Uterus (tissue), 2 donors: ENCODE results near the gene LRRC52.

ENCODE experiments used
- POLR2A ChIP-seq, 2 donors: fragments of 450-650 bp; IDR thresholded peaks; one replicate each; pipeline ENCODE4 v1.6.1; 2016; ENCODE audit warnings: antibody characterized with exemption in 2 of 2, mild to moderate bottlenecking in 1 of 2, moderate library complexity in 1 of 2
- TF ChIP-seq, protein P1 (sequence below), 4 experiments: fragments of 200-600 bp in 2 of 4; fragments of 450-650 bp in 2 of 4; sonication (generic) in 2 of 4; IDR thresholded peaks; one replicate each; pipeline ENCODE4 v1.5.1; 2016 to 2019; ENCODE audit warnings: antibody characterized with exemption in 4 of 4, mild to moderate bottlenecking in 2 of 4, moderate library complexity in 1 of 4

DNA sequence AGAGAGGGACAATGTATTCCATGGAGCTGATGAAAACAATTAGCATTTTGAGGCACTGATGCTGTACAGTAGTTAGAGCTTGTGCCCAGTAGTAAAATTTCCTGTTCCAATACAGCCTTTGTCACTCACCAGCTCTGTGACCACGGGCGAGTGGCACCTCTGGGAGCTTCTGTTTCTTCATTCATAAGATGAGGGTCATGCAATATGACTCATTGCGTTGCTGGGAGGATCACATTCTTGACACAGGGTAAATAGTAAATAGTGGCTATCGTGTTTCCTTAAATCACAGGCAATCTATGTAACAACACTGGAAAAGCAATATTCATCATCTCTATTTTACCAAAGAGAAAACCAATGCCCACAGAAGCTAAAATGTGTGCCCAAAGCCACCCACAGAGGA is 4.5 kb upstream of the LRRC52 start:
- TF ChIP-seq, protein P1, sequence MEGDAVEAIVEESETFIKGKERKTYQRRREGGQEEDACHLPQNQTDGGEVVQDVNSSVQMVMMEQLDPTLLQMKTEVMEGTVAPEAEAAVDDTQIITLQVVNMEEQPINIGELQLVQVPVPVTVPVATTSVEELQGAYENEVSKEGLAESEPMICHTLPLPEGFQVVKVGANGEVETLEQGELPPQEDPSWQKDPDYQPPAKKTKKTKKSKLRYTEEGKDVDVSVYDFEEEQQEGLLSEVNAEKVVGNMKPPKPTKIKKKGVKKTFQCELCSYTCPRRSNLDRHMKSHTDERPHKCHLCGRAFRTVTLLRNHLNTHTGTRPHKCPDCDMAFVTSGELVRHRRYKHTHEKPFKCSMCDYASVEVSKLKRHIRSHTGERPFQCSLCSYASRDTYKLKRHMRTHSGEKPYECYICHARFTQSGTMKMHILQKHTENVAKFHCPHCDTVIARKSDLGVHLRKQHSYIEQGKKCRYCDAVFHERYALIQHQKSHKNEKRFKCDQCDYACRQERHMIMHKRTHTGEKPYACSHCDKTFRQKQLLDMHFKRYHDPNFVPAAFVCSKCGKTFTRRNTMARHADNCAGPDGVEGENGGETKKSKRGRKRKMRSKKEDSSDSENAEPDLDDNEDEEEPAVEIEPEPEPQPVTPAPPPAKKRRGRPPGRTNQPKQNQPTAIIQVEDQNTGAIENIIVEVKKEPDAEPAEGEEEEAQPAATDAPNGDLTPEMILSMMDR (IDR thresholded peaks at IDR 0.05): no peak
- TF ChIP-seq POLR2A (IDR thresholded peaks at IDR 0.05): no peak
